DND-41 (cell line): Measurements from ENCODE around the gene C11orf24.
"Not testable (repeated sequence)": the region's sequence is repeated elsewhere in the genome, so short reads cannot be mapped to it uniquely, and the experiment has no call there.

Source experiments
- CTCF ChIP-seq: IDR thresholded peaks from 2 replicates; pipeline ENCODE4 v1.5.1; 2012; ENCODE audit warnings: borderline replicate concordance, low read length, moderate library complexity, mild to moderate bottlenecking; ENCODE audit not compliant: poor library complexity, severe bottlenecking; ENCODE audit errors: extremely low read depth
- EZH2 ChIP-seq: IDR thresholded peaks from 3 replicates; pipeline ENCODE4 v1.6.1; 2012; ENCODE audit warnings: borderline replicate concordance, low read depth, mild to moderate bottlenecking, moderate library complexity, low read length, inconsistent platforms; ENCODE audit not compliant: severe bottlenecking

- TF ChIP-seq EZH2, CTCF: not testable (repeated sequence)
Observed at GRCh38 chr11:68244912-68245311, 26.9 kb downstream of the C11orf24 start.
